ENCODE data around the gene KLF6.
A peak's percentile ranks its signal among the peaks of the same experiment; 100 is the strongest.

Gene KLF6

GRCh38 chr10:3774814-3775695, 10.0 kb downstream of the KLF6 start:
- peak; percentile 42 for DNase-seq (ENCODE audit: low spot score)

- DNase-seq (ENCODE audit: low spot score), result peak; percentile 34
These were observed 10.8 kb downstream of the KLF6 start for GRCh38 chr10:3774018-3774813.

DNA sequence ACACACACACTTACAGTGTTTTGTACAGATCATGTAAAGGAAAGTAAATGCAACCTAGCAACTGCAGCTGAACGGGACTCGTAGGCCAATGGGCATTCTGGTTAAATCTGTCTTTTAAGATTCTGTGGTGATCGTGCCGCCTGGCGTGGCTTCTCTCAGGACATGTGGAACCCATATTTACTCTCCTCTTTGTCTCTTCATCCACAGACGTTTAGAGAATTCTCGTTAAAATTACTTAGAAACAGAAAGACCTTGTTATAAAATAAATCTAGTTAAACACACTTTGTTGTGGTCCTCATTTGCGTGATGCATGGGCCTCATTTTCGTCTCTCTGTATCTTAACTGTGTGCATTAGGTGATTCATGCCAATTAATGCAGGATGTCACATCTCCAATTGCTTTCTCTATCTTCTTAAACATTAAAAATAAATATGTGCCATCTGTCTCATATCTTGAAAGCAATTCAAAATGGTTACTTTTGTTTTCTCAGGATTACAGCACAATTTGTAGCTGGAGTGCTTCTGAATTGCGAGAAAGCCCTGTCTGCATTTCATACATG, 11.5 kb downstream of the KLF6 start:
- peak; percentile 47 for DNase-seq (ENCODE audit: low spot score)

- peak; percentile 39 for DNase-seq (ENCODE audit: low spot score)
These were observed 12.4 kb downstream of the KLF6 start for GRCh38 chr10:3772361-3773171.

DNA sequence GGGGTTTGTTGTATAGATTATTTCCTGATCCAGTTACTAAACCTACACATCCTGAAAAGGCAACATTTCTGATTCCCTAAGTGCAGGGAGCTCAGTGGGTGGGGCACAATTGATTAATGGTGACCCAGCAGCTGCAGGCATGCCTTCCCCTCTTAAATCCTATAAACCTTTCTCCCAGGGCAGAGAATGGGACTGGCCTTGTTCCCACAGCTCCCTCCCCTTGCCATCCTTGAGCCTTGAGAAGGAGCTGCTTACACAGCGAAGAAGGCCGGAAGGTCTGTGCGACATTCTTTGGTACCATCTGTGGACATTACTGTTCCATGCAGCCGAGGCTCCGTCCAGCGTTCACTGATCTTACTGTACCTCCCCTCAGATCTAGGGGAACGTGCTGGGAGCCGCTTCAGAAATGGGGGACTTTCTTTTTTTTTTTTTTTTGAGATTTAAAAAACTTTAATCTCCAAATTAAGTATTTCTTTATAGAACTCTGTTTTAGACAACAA, 14.3 kb downstream of the KLF6 start:
- no peak for DNase-seq (ENCODE audit: low spot score)

DNA sequence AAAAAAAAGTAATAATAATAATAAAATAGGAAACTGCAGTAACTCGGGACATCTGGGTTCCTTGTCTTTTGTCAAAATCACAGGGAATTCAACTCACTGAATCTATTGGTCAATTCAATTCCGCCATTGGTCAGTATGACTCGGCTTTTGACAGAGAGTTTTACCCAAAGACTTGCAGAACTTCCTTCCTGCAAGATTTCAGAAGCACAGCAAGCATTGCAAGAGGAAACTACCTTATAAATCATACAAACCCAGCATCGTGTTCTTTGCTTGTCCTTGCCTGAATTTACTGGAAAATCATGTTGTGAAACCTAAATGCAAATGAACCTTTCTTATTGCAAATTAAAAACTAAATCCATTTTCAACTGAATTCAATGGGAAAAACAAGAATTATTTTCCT, 15.5 kb downstream of the KLF6 start:
- DNase-seq (ENCODE audit: low spot score), result no peak

DNA sequence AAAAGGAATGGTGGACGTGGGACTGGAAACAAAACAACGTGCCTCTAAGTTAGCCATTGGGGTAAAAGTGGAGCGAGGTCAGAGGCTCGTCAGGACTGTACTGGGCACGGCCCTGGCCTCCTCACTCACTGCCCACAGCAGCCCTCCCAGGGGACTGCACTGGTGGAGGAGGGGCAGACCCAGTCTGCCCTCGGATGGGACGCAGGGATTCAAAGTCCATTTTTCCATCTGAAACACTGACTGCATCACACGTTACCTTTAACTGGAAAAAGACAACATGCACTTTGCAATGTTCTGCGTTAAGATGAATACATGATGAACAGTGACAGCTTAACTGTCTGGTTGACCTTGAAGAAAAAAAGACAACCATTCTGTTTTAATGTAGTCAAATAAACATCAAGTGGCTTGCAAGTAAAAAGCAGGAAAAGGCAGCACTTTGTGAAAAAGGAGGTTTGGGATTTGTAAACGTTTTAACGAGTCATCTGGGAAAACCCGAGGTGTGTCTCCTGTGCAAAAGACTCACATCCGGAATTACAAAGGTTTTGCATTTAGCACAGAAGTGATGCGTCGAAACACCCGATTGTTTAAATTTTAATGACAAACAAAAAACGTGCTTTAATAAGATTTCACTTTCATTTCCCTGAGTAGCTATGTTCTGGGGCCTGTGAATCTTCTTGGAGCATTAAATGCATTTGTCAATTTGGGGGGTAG, 18.8 kb downstream of the KLF6 start:
- DNase-seq (ENCODE audit: low spot score), result no peak

- DNase-seq (ENCODE audit: low spot score), result peak; percentile 65
These were observed 19.9 kb downstream of the KLF6 start for GRCh38 chr10:3765146-3765545.

DNA sequence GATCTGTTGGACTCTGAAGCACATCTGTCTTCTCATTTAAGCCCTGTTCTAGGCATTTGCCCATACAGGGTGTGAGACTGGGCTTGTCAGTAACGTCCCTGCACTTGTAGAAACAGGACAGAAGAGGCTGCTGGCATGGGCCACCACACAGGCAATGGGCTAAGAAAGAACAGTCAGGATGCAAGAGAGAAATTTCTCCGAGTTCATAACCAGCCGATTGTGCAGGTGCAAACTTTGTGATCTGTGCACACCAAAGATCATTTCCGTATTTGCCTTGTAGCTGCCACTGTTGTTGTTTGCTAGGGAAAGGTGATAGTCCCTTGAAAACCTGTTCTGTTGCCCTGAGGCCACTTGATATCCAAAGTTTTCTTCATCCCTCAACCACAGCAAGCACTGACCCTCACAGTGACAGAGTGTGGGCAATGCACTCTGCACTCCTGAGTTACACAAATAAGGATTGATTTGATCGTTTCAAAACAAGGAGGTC, 20.3 kb downstream of the KLF6 start:
- DNase-seq (ENCODE audit: low spot score), result no peak

- DNase-seq (ENCODE audit: low spot score), result no peak
These were observed 21.0 kb downstream of the KLF6 start for GRCh38 chr10:3763852-3764625.

GRCh38 chr10:3763035-3763456, 22.0 kb downstream of the KLF6 start:
- DNase-seq (ENCODE audit: low spot score), result no peak

DNA sequence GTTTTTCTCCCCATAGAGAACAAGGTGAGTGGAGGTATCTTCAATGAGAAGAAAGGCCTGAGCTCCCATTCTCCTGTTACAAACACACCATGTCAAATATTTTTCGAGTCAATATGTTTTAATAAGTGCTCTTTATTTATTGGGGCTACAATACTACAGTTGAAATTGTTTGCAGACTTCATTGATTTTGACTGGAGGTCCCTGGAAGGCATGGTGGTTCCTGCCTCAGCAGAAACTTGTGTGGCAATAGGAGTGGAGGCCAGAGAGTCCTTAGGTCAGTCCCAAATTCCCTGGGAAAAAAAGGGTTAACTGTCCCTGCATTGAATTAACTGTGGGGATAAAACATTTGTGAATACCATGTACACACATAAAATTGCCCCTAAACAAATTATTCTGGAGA, 22.7 kb downstream of the KLF6 start:
- DNase-seq (ENCODE audit: low spot score), result no peak

DNA sequence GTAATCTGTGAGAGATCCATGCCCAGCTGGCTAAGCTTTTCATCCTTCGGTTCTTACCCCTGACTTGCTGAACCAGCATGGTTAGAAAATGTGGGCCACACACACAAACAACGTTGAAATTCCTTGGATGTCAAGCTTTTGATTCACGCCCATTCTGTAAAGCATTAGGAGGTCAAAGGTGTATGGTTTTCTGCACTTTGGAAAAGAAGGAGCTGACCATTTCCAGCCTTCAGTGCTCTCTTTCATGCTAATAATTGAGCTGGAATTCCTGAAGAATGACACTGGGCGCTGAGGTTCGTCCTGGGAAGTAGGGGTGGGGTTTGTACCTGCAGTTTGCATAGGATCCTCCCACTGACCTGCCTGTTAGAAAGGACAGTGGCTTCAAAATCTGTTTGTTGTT, 23.1 kb downstream of the KLF6 start:
- no peak for DNase-seq (ENCODE audit: low spot score)

DNA sequence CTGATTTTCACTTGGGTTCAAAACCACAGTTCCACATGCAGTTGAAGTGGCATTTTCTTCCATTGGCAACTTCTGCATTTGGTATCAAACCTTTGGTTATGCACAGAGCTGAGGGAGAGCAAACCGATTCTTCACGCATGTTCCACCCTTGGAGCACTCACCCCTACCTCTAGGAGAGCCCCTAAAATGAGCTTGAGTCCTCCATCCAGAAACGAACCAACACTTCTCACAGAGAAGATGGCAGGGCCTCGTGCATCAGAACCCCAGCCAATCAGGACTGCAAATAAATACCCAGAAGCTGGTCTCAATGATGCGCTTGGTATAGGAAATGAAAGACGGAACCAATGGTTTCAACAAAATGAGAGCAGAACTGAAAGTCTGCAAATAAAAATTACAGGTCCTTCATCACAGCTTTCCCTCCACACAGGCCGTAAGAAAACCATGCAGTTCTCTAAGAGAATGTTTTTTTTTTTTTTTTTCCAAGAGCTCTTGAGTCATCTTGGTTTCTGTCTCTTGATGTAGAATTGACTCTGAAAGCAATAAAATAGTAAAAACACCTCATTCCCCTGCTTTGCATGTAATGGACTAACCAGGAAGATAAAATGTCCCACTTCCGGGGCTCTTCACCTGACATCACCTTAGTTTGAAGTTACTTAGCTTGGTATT, 23.9 kb downstream of the KLF6 start:
- peak; percentile 75 for DNase-seq (ENCODE audit: low spot score)

GRCh38 chr10:3760083-3760482, 24.9 kb downstream of the KLF6 start:
- DNase-seq (ENCODE audit: low spot score), result no peak

GRCh38 chr10:3759397-3759796, 25.6 kb downstream of the KLF6 start:
- no peak for DNase-seq (ENCODE audit: low spot score)

DNA sequence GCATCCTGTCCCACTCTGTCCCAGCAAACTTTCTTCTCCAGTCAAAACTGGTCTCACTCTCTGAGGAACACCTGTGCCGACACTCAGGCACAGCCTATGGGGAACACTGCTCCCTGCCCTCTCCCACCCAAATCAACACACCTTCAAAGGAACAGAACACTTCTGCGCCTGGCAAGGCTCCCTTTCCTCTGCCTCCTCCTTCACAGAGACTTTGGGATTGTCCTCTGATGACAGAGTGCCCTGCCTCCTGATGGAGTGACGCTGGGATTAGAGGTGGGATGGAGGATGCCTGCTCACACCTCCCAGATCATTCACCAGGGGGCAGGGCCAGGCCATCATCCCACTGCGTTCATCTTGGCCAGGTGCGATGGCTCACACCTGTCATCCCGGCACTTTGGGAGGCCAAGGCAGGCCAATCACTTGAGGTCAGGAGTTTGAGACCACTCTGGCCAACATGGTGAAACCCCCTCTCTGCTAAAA, 26.5 kb downstream of the KLF6 start:
- no peak for DNase-seq (ENCODE audit: low spot score)

- DNase-seq (ENCODE audit: low spot score), result peak; percentile 93
These were observed 27.1 kb downstream of the KLF6 start for GRCh38 chr10:3757638-3758490.

DNA sequence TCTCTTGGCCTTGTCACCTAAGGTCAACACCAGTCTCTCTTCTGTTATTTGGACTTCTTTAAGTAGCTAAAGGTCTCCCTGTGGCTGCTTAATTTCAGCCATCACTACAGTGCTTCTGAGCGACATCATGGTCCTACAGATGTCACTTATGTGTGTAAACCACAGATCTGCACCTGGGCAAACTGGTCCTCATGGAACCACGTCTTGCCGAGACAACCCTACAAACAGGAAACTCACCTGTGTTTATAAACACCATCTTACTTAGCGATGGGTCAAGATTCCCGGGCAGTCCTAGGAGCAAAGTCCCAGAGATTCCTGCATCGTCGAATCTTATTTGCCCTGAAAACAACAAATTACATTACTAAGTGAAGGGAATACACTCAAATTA, 27.8 kb downstream of the KLF6 start:
- DNase-seq (ENCODE audit: low spot score), result no peak

All from CD4-positive, alpha-beta T cell treated with Interleukin-2 at 100 ng/mL for 4 hours (primary cell).